Measurements from ENCODE around the gene POLD3. TPM values are rescaled to one million over a fixed set of nuclear protein-coding genes. Genes with fewer than 3 reads are reported as not detected.

The POLD3 gene
- total RNA-seq, 1 donor from 2014 or later, result 13.5 TPM

- no peak overlapping the region for H3K4me3 ChIP-seq
- H3K27me3 ChIP-seq, result no peaks in the 10 kb centered on the region
- H3K9me3 ChIP-seq, result no peaks in the 10 kb centered on the region
- H3K4me1 ChIP-seq, result no peaks in the 10 kb centered on the region
- no peak for TF ChIP-seq POLR2AphosphoS5 (IDR thresholded peaks at IDR 0.05; ENCODE audit: insufficient read depth in 1 of 2, low read depth in 1 of 2)
- no peak for DNase-seq (ENCODE audit: extremely low spot score in 2 of 2)
- H3K27ac ChIP-seq, result no peak overlapping the region
- no peaks in the 10 kb centered on the region for H3K36me3 ChIP-seq
- intact Hi-C loops (cut with DNase I), result loop anchor here (10.0 kb wide), 1 partner anchor 321 kb away; no protein-coding TSS in a partner anchor
Observed at GRCh38 chr11:74575999-74576398, 16.4 kb upstream of the POLD3 start.

DNA sequence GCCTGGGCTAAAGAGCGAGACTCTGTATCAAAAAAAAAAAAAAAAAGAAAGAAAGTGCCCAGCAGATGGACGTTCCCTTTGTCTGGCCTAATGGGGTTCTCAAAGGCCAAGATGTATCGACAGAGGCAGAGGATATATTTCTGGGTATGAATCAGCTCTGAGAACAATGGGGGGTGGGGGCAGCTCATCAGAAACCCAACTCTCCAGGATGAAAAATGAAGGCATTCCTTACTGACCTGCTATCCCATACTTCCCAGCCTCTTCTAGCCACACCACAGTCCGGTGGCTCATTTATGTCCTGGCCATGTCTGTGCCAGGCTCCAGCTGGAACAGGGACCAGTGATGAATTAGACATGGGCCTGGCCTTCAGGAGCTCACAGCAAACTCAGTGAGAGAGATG is 15.2 kb upstream of the POLD3 start:
- Histone ChIP-seq H3K36me3 (no peaks in the 10 kb centered on the region), H3K27ac (no peak overlapping the region), H3K9me3 (no peaks in the 10 kb centered on the region), H3K27me3 (no peaks in the 10 kb centered on the region), H3K4me3 (no peak overlapping the region), H3K4me1 (no peaks in the 10 kb centered on the region)
- TF ChIP-seq, protein P1, sequence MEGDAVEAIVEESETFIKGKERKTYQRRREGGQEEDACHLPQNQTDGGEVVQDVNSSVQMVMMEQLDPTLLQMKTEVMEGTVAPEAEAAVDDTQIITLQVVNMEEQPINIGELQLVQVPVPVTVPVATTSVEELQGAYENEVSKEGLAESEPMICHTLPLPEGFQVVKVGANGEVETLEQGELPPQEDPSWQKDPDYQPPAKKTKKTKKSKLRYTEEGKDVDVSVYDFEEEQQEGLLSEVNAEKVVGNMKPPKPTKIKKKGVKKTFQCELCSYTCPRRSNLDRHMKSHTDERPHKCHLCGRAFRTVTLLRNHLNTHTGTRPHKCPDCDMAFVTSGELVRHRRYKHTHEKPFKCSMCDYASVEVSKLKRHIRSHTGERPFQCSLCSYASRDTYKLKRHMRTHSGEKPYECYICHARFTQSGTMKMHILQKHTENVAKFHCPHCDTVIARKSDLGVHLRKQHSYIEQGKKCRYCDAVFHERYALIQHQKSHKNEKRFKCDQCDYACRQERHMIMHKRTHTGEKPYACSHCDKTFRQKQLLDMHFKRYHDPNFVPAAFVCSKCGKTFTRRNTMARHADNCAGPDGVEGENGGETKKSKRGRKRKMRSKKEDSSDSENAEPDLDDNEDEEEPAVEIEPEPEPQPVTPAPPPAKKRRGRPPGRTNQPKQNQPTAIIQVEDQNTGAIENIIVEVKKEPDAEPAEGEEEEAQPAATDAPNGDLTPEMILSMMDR (IDR thresholded peaks at IDR 0.05), result no peak
- TF ChIP-seq POLR2A (IDR thresholded peaks at IDR 0.05) (no peak), POLR2AphosphoS5 (IDR thresholded peaks at IDR 0.05; ENCODE audit: insufficient read depth in 1 of 2, low read depth in 1 of 2) (no peak)
- intact Hi-C loops (cut with DNase I), result loop anchor here (10.0 kb wide), 1 partner anchor 322 kb away; no protein-coding TSS in a partner anchor
- DNase-seq (ENCODE audit: extremely low spot score in 2 of 2), result no peak

GRCh38 chr11:74577624-74578396 is 14.6 kb upstream of the POLD3 start:
- Histone ChIP-seq H3K9me3 (no peaks in the 10 kb centered on the region), H3K4me3 (no peak overlapping the region), H3K27me3 (no peaks in the 10 kb centered on the region), H3K4me1 (no peaks in the 10 kb centered on the region), H3K36me3 (no peaks in the 10 kb centered on the region), H3K27ac (no peak overlapping the region)
- no peak for DNase-seq (ENCODE audit: extremely low spot score in 2 of 2)
- TF ChIP-seq POLR2AphosphoS5 (IDR thresholded peaks at IDR 0.05; ENCODE audit: insufficient read depth in 1 of 2, low read depth in 1 of 2) (no peak), POLR2A (IDR thresholded peaks at IDR 0.05) (no peak)
- TF ChIP-seq, protein P1 (IDR thresholded peaks at IDR 0.05), result no peak
- intact Hi-C loops (cut with DNase I), result loop anchor here (10.0 kb wide), 1 partner anchor 323 kb away; no protein-coding TSS in a partner anchor

- no peak overlapping the region for H3K4me3 ChIP-seq
- H3K9me3 ChIP-seq, result no peaks in the 10 kb centered on the region
- no peaks in the 10 kb centered on the region for H3K27me3 ChIP-seq
- intact Hi-C loops (cut with DNase I), result loop anchor here (10.0 kb wide), 1 partner anchor 325 kb away; no protein-coding TSS in a partner anchor
- H3K4me1 ChIP-seq, result no peaks in the 10 kb centered on the region
- no peak for DNase-seq (ENCODE audit: extremely low spot score in 2 of 2)
- H3K27ac ChIP-seq, result no peak overlapping the region
- TF ChIP-seq POLR2A (IDR thresholded peaks at IDR 0.05) (no peak), POLR2AphosphoS5 (IDR thresholded peaks at IDR 0.05; ENCODE audit: insufficient read depth in 1 of 2, low read depth in 1 of 2) (no peak)
- TF ChIP-seq, protein P1 (IDR thresholded peaks at IDR 0.05), result no peak
- H3K36me3 ChIP-seq, result no peaks in the 10 kb centered on the region
Observed at GRCh38 chr11:74579577-74580270, 12.7 kb upstream of the POLD3 start.

- Histone ChIP-seq H3K27me3 (no peaks in the 10 kb centered on the region), H3K36me3 (no peaks in the 10 kb centered on the region), H3K4me1 (no peaks in the 10 kb centered on the region), H3K4me3 (no peak overlapping the region), H3K9me3 (no peaks in the 10 kb centered on the region), H3K27ac (no peak overlapping the region)
- DNase-seq (ENCODE audit: extremely low spot score in 2 of 2), result no peak
- TF ChIP-seq POLR2AphosphoS5 (IDR thresholded peaks at IDR 0.05; ENCODE audit: insufficient read depth in 1 of 2, low read depth in 1 of 2), result no peak
- TF ChIP-seq, protein P1 (IDR thresholded peaks at IDR 0.05), result no peak
- no peak for TF ChIP-seq POLR2A (IDR thresholded peaks at IDR 0.05)
- intact Hi-C loops (cut with DNase I), result no loop called here
Observed at GRCh38 chr11:74581954-74582547, 10.3 kb upstream of the POLD3 start.
